NCI-H2227 (cell line): ENCODE results near the gene KRT71.
A peak's percentile ranks its signal among the peaks of the same experiment; 100 is the strongest.

Experiments used
- DNase-seq: peaks from one replicate; lab custom pipeline; 2025; ENCODE audit not compliant: unreplicated experiment; lab: John Stamatoyannopoulos, UW

Gene KRT71

GRCh38 chr12:52499806-52500560 lies 53.0 kb downstream of the KRT71 start:
- no peak for DNase-seq

- DNase-seq: no peak
Observed at GRCh38 chr12:52498946-52499345, 54.0 kb downstream of the KRT71 start.

- DNase-seq: no peak
Observed at GRCh38 chr12:52497975-52498374, 55.0 kb downstream of the KRT71 start.

- no peak for DNase-seq
Observed at GRCh38 chr12:52496590-52497071, 56.3 kb downstream of the KRT71 start.

GRCh38 chr12:52496054-52496453 lies 56.9 kb downstream of the KRT71 start:
- no peak for DNase-seq

GRCh38 chr12:52495389-52495788 lies 57.6 kb downstream of the KRT71 start:
- DNase-seq: peak; percentile 64

- DNase-seq: no peak
Observed at GRCh38 chr12:52494518-52494917, 58.4 kb downstream of the KRT71 start.

- no peak for DNase-seq
Observed at GRCh38 chr12:52494100-52494499, 58.8 kb downstream of the KRT71 start.
